GM12878 (cell line): Measurements from ENCODE around the gene KMT2E. TPM values are rescaled to one million over a fixed set of nuclear protein-coding genes. Genes with fewer than 3 reads are reported as not detected.

ENCODE experiments used
- ATAC-seq: fragments of 200-7000 bp; cut with Tn5 transposase; 3 replicates; pipeline ENCODE4 v1.9.1; 2020; ENCODE audit warnings: mild to moderate bottlenecking, moderate library complexity
- BruUV-seq: library from RNA; stranded (reverse); fragments of 400-500 nt; replicated peaks from 2 replicates; lab custom pipeline; 2021; lab: Mats Ljungman, UMichigan
- CTCF ChIA-PET: fragments of 300-600 bp; sonication (Branson Sonifier 250); formaldehyde crosslinking; extraction: SDS; loops from one replicate; lab custom pipeline; 2021; ENCODE audit warnings: inconsistent platforms; lab: Yijun Ruan, JAX
- POLR2A ChIA-PET: fragments of 350-600 bp; formaldehyde crosslinking; extraction: SDS; loops from one replicate; lab custom pipeline; 2021; ENCODE audit warnings: inconsistent platforms; lab: Charles Lee
- RAD21 ChIA-PET: fragments of 300-600 bp; sonication (Branson Sonifier 250); formaldehyde crosslinking; loops from one replicate; lab custom pipeline; 2023; ENCODE audit warnings: antibody characterized with exemption; ENCODE audit not compliant: unreplicated experiment; lab: Charles Lee
- SMC1A ChIA-PET: fragments of 300-600 bp; sonication (Branson Sonifier 250); formaldehyde crosslinking; loops from one replicate; lab custom pipeline; 2023; ENCODE audit not compliant: unreplicated experiment, uncharacterized antibody; lab: Charles Lee
- DNase-seq: peaks from one replicate; pipeline ENCODE4 v3.0.0-alpha.2; 2011; ENCODE audit warnings: low read depth, low spot score
- FAIRE-seq: peaks from 3 replicates; lab custom pipeline; 2011; peaks lifted over from hg19 to GRCh38; lab: Jason Lieb, UNC
- H2AFZ ChIP-seq: 2 replicates; pipeline ENCODE4 v1.6.0; 2011; ENCODE audit warnings: low read depth, low read length, control low read depth; ENCODE audit not compliant: control insufficient read depth
- H3K27ac ChIP-seq: 2 replicates; pipeline ENCODE4 v1.5.1; 2011; ENCODE audit warnings: control low read depth; ENCODE audit not compliant: control insufficient read depth, insufficient read depth
- H3K27me3 ChIP-seq, 2 experiments: replicated peaks in 1 of 2; 2 replicates each; pipeline versions ENCODE4 v1.6.0 to v1.6.1; 2011; ENCODE audit warnings: low read length in 1 of 2; ENCODE audit not compliant: control insufficient read depth in 2 of 2, insufficient read depth in 2 of 2
- H3K36me3 ChIP-seq, 2 experiments: 2 replicates each; pipeline ENCODE4 v1.5.1; 2011; ENCODE audit warnings: low read length in 1 of 2; ENCODE audit not compliant: control insufficient read depth in 2 of 2, insufficient read depth in 2 of 2
- H3K4me1 ChIP-seq: 2 replicates; pipeline ENCODE4 v1.6.1; 2011; ENCODE audit warnings: mild to moderate bottlenecking, low read length, moderate library complexity, mixed read lengths; ENCODE audit not compliant: control insufficient read depth, insufficient read depth
- H3K4me2 ChIP-seq: 2 replicates; pipeline ENCODE4 v1.6.0; 2011; ENCODE audit warnings: control low read depth; ENCODE audit not compliant: control insufficient read depth, insufficient read depth
- H3K4me3 ChIP-seq: fragments of 200-600 bp; sonication (generic); 2 replicates; pipeline ENCODE4 v1.5.1; 2016
- H3K79me2 ChIP-seq: 2 replicates; pipeline ENCODE4 v1.6.0; 2011; ENCODE audit warnings: low read length; ENCODE audit not compliant: control insufficient read depth, insufficient read depth
- H3K9ac ChIP-seq: 2 replicates; pipeline ENCODE4 v1.8.0; 2011; ENCODE audit warnings: low read length, control low read depth, mixed read lengths; ENCODE audit not compliant: control insufficient read depth, insufficient read depth
- H3K9me3 ChIP-seq: replicated peaks from 3 replicates; pipeline ENCODE4 v1.5.1; 2011; ENCODE audit warnings: mild to moderate bottlenecking, low read length; ENCODE audit not compliant: control insufficient read depth, insufficient read depth
- H4K20me1 ChIP-seq: 2 replicates; pipeline ENCODE4 v1.6.0; 2011; ENCODE audit not compliant: control insufficient read depth, insufficient read depth
- CBFB ChIP-seq: IDR thresholded peaks from 2 replicates; pipeline ENCODE4 v1.6.1; 2016; ENCODE audit warnings: antibody characterized with exemption, low read depth
- CREM ChIP-seq: IDR thresholded peaks from 2 replicates; pipeline ENCODE4 v1.6.1; 2014; ENCODE audit warnings: antibody characterized with exemption, low read depth
- IRF4 ChIP-seq: IDR thresholded peaks from 2 replicates; pipeline ENCODE4 v1.6.1; 2011; ENCODE audit warnings: low read depth, low read length
- WGBS: methylation state at CpG from one replicate; pipeline ENCODE4 v1.1.6; 2016; ENCODE audit warnings: low lambda C conversion rate; ENCODE audit not compliant: insufficient replicate concordance, insufficient coverage; ENCODE audit errors: missing lambda C conversion rate; 5-methylcytosine and 5-hydroxymethylcytosine counted together
- in situ Hi-C: fragments of 300-500 bp; cut with MboI; formaldehyde crosslinking; loops from 9 replicates; pipeline ENCODE4 v1.14.3; 2018; ENCODE audit warnings: mixed read lengths
- intact Hi-C: fragments of 100-400 bp; cut with micrococcal nuclease; formaldehyde crosslinking; loops from one replicate; pipeline ENCODE4 v1.14.2; 2022; ENCODE audit not compliant: unreplicated experiment
- polyA plus RNA-seq, 11 experiments: library from polyadenylated mRNA; depleted of rRNA in 4 of 11; unstranded in 6 of 11; stranded (reverse) in 5 of 11; fragments of >200 nt; fragmentation: Nextera tagmentation in 4 of 11; fragmentation: Illumina TruSeq in 1 of 11; extraction: Ambion mirVana in 4 of 11; extraction: Trizol in 1 of 11; gene quantifications; 1 replicate in 1 of 11; 2 replicates in 10 of 11; pipeline versions ENCODE4 v1.2.1 to v1.2.3, GENCODE V29; 2011 to 2016; ENCODE audit warnings: inconsistent platforms in 2 of 11, missing spikeins in 2 of 11, low read depth in 1 of 11
- total RNA-seq, 4 experiments: library from RNA; depleted of rRNA in 3 of 4; stranded (reverse); fragments of >200 nt in 3 of 4; fragmentation: Illumina TruSeq in 1 of 4; extraction: Trizol in 1 of 4; gene quantifications; 2 replicates each; pipeline versions ENCODE4 v1.2.1 to v1.2.3, GENCODE V29; 2013 to 2021
- TF ChIP-seq, protein P1 (sequence below): fragments of 450-650 bp; formaldehyde crosslinking; IDR thresholded peaks from 2 replicates; pipeline ENCODE4 v1.5.0; 2022; ENCODE audit warnings: mild to moderate bottlenecking, missing genetic modification characterization

The KMT2E gene
- total and polyA plus RNA-seq, 10 of the 15 experiments (the other 5 are each of a cell fraction or from before 2014, with no cell fraction given) = 13.2 to 68.1 (median 34.1) TPM

DNA sequence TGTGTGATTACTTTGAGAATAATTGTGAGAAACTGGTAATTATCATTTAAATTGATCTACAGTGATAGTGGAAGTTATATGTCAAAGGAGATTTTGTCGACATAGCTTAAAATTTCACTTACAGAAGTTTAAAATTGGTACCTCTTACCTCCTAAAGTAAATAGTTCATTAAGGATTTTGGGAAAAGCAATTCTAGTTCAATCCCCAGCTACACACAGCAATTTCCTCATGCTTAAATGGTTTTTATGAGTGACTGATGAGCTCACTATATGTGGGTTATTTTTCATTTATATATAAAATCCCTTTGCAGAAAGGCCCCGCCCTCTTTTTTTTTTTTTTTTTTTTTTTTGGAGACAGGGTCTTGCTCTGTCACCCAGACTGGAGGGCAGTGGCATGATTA is 12.7 kb downstream of the KMT2E start:
- TF ChIP-seq CBFB (no peak), IRF4 (no peak), CREM (no peak)
- TF ChIP-seq, protein P1, sequence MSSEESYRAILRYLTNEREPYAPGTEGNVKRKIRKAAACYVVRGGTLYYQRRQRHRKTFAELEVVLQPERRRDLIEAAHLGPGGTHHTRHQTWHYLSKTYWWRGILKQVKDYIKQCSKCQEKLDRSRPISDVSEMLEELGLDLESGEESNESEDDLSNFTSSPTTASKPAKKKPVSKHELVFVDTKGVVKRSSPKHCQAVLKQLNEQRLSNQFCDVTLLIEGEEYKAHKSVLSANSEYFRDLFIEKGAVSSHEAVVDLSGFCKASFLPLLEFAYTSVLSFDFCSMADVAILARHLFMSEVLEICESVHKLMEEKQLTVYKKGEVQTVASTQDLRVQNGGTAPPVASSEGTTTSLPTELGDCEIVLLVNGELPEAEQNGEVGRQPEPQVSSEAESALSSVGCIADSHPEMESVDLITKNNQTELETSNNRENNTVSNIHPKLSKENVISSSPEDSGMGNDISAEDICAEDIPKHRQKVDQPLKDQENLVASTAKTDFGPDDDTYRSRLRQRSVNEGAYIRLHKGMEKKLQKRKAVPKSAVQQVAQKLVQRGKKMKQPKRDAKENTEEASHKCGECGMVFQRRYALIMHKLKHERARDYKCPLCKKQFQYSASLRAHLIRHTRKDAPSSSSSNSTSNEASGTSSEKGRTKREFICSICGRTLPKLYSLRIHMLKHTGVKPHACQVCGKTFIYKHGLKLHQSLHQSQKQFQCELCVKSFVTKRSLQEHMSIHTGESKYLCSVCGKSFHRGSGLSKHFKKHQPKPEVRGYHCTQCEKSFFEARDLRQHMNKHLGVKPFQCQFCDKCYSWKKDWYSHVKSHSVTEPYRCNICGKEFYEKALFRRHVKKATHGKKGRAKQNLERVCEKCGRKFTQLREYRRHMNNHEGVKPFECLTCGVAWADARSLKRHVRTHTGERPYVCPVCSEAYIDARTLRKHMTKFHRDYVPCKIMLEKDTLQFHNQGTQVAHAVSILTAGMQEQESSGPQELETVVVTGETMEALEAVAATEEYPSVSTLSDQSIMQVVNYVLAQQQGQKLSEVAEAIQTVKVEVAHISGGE (CRISPR knock-in tag) = no peak
- ChIA-PET RAD21 (interaction anchor here (0.6 to 4.4 kb wide), 11 partner anchors 7 to 104 kb away, joined by 3 to 52 read pairs (median 4); no protein-coding TSS in a partner anchor), CTCF (interaction anchor here (0.7 to 3.6 kb wide), 6 partner anchors 9 to 45 kb away, joined by 3 to 22 read pairs (median 12); no protein-coding TSS in a partner anchor), POLR2A (interaction anchor here (0.6 to 5.2 kb wide), 8 partner anchors 9 to 1331 kb away, joined by 3 to 50 read pairs (median 7); partner anchors contain the start of gene KMT2E), SMC1A (interaction anchor here (0.6 to 6.5 kb wide), 14 partner anchors 11 to 292 kb away, joined by 3 to 87 read pairs (median 4); partner anchors contain the start of gene KMT2E)
- Histone ChIP-seq H3K27ac (no peak overlapping the region), H3K4me3 (no peak overlapping the region), H2AFZ (no peak overlapping the region), H3K4me2 (no peak overlapping the region), H4K20me1 (no peaks in the 10 kb centered on the region), H3K79me2 (peaks cover 99% of the 10 kb centered on the region), H3K4me1 (peaks cover 24% of the 10 kb centered on the region), H3K9ac (no peak overlapping the region), H3K36me3 (peaks cover 0 to 2% of the 10 kb centered on the region in 2 experiments; a peak in 1 of 4 replicates), H3K27me3 (no peaks in the 10 kb centered on the region), H3K9me3 (no peaks in the 10 kb centered on the region; the same call in 1 of the 3 replicates)
- in situ Hi-C loops (no loop called here), intact Hi-C loops (no loop called here)
- BruUV-seq = no TSS peak
- no peak for ATAC-seq
- no peak for FAIRE-seq
- DNase-seq = no peak
- 92% methylated on average over 2 of the region's 2 CpGs for WGBS
